Activated CD8-positive, alpha-beta T cell treated with anti-CD3 and anti-CD28 coated beads for 36 hours (primary cell): ENCODE measurements around the gene CMC2. TPM values are rescaled to one million over a fixed set of nuclear protein-coding genes. Genes with fewer than 3 reads are reported as not detected.

Experiments used
- ATAC-seq: fragments of 200-7000 bp; cut with Tn5 transposase; one replicate; pipeline ENCODE4 v1.10.0; 2021; ENCODE audit warnings: mild to moderate bottlenecking, moderate library complexity
- CTCF ChIA-PET: fragments of 350-600 bp; sonication (Branson Sonifier 250); formaldehyde crosslinking; loops from one replicate; lab custom pipeline; 2021; ENCODE audit warnings: antibody characterized with exemption; lab: Charles Lee
- POLR2A ChIA-PET: fragments of 350-600 bp; sonication (Branson Sonifier 250); formaldehyde crosslinking; loops from one replicate; lab custom pipeline; 2021; ENCODE audit warnings: antibody characterized with exemption; lab: Charles Lee
- DNase-seq: peaks from one replicate; pipeline ENCODE4 v3.0.0-alpha.2; 2020
- H3K27ac Mint-ChIP-seq: one replicate; pipeline ENCODE4 v1.8.0; 2021; ENCODE audit warnings: mild to moderate bottlenecking, mixed read lengths
- H3K27me3 Mint-ChIP-seq: one replicate; pipeline ENCODE4 v1.8.0; 2021; ENCODE audit warnings: mixed read lengths
- H3K36me3 Mint-ChIP-seq: one replicate; pipeline ENCODE4 v1.8.0; 2021; ENCODE audit warnings: low read depth, mixed read lengths
- H3K4me1 Mint-ChIP-seq: one replicate; pipeline ENCODE4 v1.8.0; 2021; ENCODE audit warnings: low read depth, mixed read lengths
- H3K4me3 Mint-ChIP-seq: one replicate; pipeline ENCODE4 v1.8.0; 2021; ENCODE audit warnings: mild to moderate bottlenecking, moderate library complexity, mixed read lengths
- H3K9me3 Mint-ChIP-seq: one replicate; pipeline ENCODE4 v1.8.0; 2021; ENCODE audit warnings: mixed read lengths
- CTCF ChIP-seq: fragments of 200-600 bp; IDR thresholded peaks from one replicate; pipeline ENCODE4 v1.8.0; 2022; ENCODE audit warnings: antibody characterized with exemption, mild to moderate bottlenecking
- intact Hi-C: fragments of 100-400 bp; cut with micrococcal nuclease; formaldehyde crosslinking; loops from one replicate; pipeline ENCODE4 v1.10.0; 2022
- total RNA-seq, 2 experiments: library from RNA; stranded (reverse); gene quantifications; one replicate each; pipeline ENCODE4 v1.2.3, GENCODE V29; 2021

CMC2 gene
- total RNA-seq, 2 experiments from 2014 or later, result 105 to 106 TPM

- Mint-ChIP-seq H3K36me3 (peaks cover 27% of the 10 kb centered on the region), H3K27ac (no peak overlapping the region), H3K4me3 (no peak overlapping the region), H3K4me1 (peaks cover 34% of the 10 kb centered on the region), H3K27me3 (no peaks in the 10 kb centered on the region), H3K9me3 (no peaks in the 10 kb centered on the region)
- ChIA-PET POLR2A (interaction anchor here (1.4 kb wide), 1 partner anchor 14 kb away, joined by 4 read pairs; no protein-coding TSS in a partner anchor), CTCF (interaction anchor here (0.7 to 2.6 kb wide), 3 partner anchors 14 to 16 kb away, joined by 3 to 13 read pairs (median 4); no protein-coding TSS in a partner anchor)
- DNase-seq, result no peak
- no peak for ATAC-seq
- intact Hi-C loops, result no loop called here
- no peak for TF ChIP-seq CTCF
Observed at GRCh38 chr16:80988756-80989155, 17.9 kb downstream of the CMC2 start.

GRCh38 chr16:80986557-80986956, 20.1 kb downstream of the CMC2 start:
- Mint-ChIP-seq H3K4me1 (peaks cover 28% of the 10 kb centered on the region), H3K4me3 (no peak overlapping the region), H3K27ac (no peak overlapping the region), H3K27me3 (no peaks in the 10 kb centered on the region), H3K36me3 (peaks cover 20% of the 10 kb centered on the region), H3K9me3 (no peaks in the 10 kb centered on the region)
- intact Hi-C loops, result no loop called here
- ATAC-seq (no peak), DNase-seq (no peak)
- TF ChIP-seq CTCF, result no peak
- CTCF ChIA-PET, result interaction anchor here (1.5 kb wide), 1 partner anchor 12 kb away, joined by 4 read pairs; no protein-coding TSS in a partner anchor
- POLR2A ChIA-PET, result interaction anchor here (0.7 kb wide), 1 partner anchor 874 kb away, joined by 3 read pairs; no protein-coding TSS in a partner anchor

- Mint-ChIP-seq H3K36me3 (peaks cover 15% of the 10 kb centered on the region), H3K27me3 (no peaks in the 10 kb centered on the region), H3K27ac (no peak overlapping the region), H3K4me3 (no peak overlapping the region), H3K9me3 (no peaks in the 10 kb centered on the region), H3K4me1 (peaks cover 28% of the 10 kb centered on the region)
- ChIA-PET POLR2A (no interaction called here), CTCF (interaction anchor here (1.5 kb wide), 1 partner anchor 11 kb away, joined by 4 read pairs; no protein-coding TSS in a partner anchor)
- ATAC-seq (no peak), DNase-seq (no peak)
- intact Hi-C loops, result no loop called here
- TF ChIP-seq CTCF, result no peak
Observed at GRCh38 chr16:80985611-80986010, 21.1 kb downstream of the CMC2 start.

GRCh38 chr16:80984124-80984892, 22.4 kb downstream of the CMC2 start:
- H3K4me1 Mint-ChIP-seq, result peaks cover 26% of the 10 kb centered on the region
- ATAC-seq (no peak), DNase-seq (no peak)
- TF ChIP-seq CTCF, result no peak
- CTCF ChIA-PET, result interaction anchor here (1.1 kb wide), 1 partner anchor 20 kb away, joined by 3 read pairs; no protein-coding TSS in a partner anchor
- peaks cover 11% of the 10 kb centered on the region for H3K36me3 Mint-ChIP-seq
- no peak overlapping the region for H3K27ac Mint-ChIP-seq
- intact Hi-C loops, result no loop called here
- POLR2A ChIA-PET, result no interaction called here
- no peak overlapping the region for H3K4me3 Mint-ChIP-seq
- H3K9me3 Mint-ChIP-seq, result no peaks in the 10 kb centered on the region
- H3K27me3 Mint-ChIP-seq, result no peaks in the 10 kb centered on the region

- POLR2A ChIA-PET, result no interaction called here
- Mint-ChIP-seq H3K36me3 (peaks cover 17% of the 10 kb centered on the region), H3K4me3 (no peak overlapping the region)
Observed at GRCh38 chr16:80982646-80983045, 24.0 kb downstream of the CMC2 start.

More at GRCh38 chr16:80982646-80983045, 24.0 kb downstream of the CMC2 start:
- intact Hi-C loops, result no loop called here
- ATAC-seq (no peak), DNase-seq (no peak)
- CTCF ChIA-PET, result no interaction called here
- no peaks in the 10 kb centered on the region for H3K27me3 Mint-ChIP-seq
- H3K27ac Mint-ChIP-seq, result no peak overlapping the region
- peaks cover 18% of the 10 kb centered on the region for H3K4me1 Mint-ChIP-seq
- H3K9me3 Mint-ChIP-seq, result no peaks in the 10 kb centered on the region
- no peak for TF ChIP-seq CTCF
